Mesodermal cell (in vitro differentiated cells): ENCODE data around the gene TNFAIP3.
"Not testable (repeated sequence)": the region's sequence is repeated elsewhere in the genome, so short reads cannot be mapped to it uniquely, and the experiment has no call there.

Experiments used
- H3K27ac ChIP-seq: 2 replicates; pipeline ENCODE4 v1.7.0; 2013; ENCODE audit warnings: mild to moderate bottlenecking, low read depth, low read length, moderate library complexity; ENCODE audit not compliant: severe bottlenecking
- H3K36me3 ChIP-seq: 2 replicates; pipeline ENCODE4 v1.7.1; 2013; ENCODE audit warnings: mild to moderate bottlenecking, low read length, moderate library complexity; ENCODE audit not compliant: control insufficient read depth, insufficient read depth
- H3K4me1 ChIP-seq: one replicate; pipeline ENCODE4 v1.7.1; 2013; ENCODE audit warnings: mild to moderate bottlenecking, low read length; ENCODE audit not compliant: insufficient read depth, control insufficient read depth, poor library complexity, severe bottlenecking
- H3K4me3 ChIP-seq: 2 replicates; pipeline ENCODE4 v1.7.0; 2013; ENCODE audit warnings: low read length, control low read depth, mild to moderate bottlenecking; ENCODE audit not compliant: insufficient read depth, poor library complexity, severe bottlenecking; ENCODE audit errors: extremely low read depth
- H3K9me3 ChIP-seq: 2 replicates; pipeline ENCODE4 v1.7.1; 2013; ENCODE audit warnings: mild to moderate bottlenecking, low read length, moderate library complexity; ENCODE audit not compliant: control insufficient read depth
- WGBS, 2 experiments: methylation state at CpG; one replicate each; pipeline ENCODE4 v1.1.5; 2013; ENCODE audit warnings: missing lambda C conversion rate in 2 of 2; ENCODE audit not compliant: insufficient coverage in 2 of 2; 5-methylcytosine and 5-hydroxymethylcytosine counted together

TNFAIP3 gene

GRCh38 chr6:137879299-137879698, 12.2 kb downstream of the TNFAIP3 start:
- H3K27ac ChIP-seq, result no peak overlapping the region
- H3K4me3 ChIP-seq, result no peak overlapping the region
- peaks cover 83% of the 10 kb centered on the region for H3K36me3 ChIP-seq
- peaks cover 17% of the 10 kb centered on the region for H3K4me1 ChIP-seq
- H3K9me3 ChIP-seq, result no peaks in the 10 kb centered on the region
- 50 to 65% methylated on average over 7 of the region's 7 CpGs for WGBS, 2 experiments

- H3K4me1 ChIP-seq, result peaks cover 17% of the 10 kb centered on the region
- no peaks in the 10 kb centered on the region for H3K9me3 ChIP-seq
- H3K27ac ChIP-seq, result no peak overlapping the region
- 76 to 79% methylated on average over 6 to 10 of the region's 13 CpGs for WGBS, 2 experiments
- H3K4me3 ChIP-seq, result no peak overlapping the region
- peaks cover 75% of the 10 kb centered on the region for H3K36me3 ChIP-seq
Measured at GRCh38 chr6:137879885-137880745, 13.1 kb downstream of the TNFAIP3 start.

- 92 to 98% methylated on average over 19 to 20 of the region's 21 CpGs for WGBS, 2 experiments
- Histone ChIP-seq H3K4me3 (no peak overlapping the region), H3K4me1 (peaks cover 14% of the 10 kb centered on the region), H3K9me3 (no peaks in the 10 kb centered on the region), H3K27ac (no peak overlapping the region), H3K36me3 (peaks cover 66% of the 10 kb centered on the region)
Measured at GRCh38 chr6:137880746-137881521, 13.9 kb downstream of the TNFAIP3 start.

- no peaks in the 10 kb centered on the region for H3K9me3 ChIP-seq
- no peak overlapping the region for H3K27ac ChIP-seq
- WGBS, 2 experiments, result 89 to 95% methylated on average over 6 to 7 of the region's 9 CpGs
- no peak overlapping the region for H3K4me3 ChIP-seq
- peaks cover 61% of the 10 kb centered on the region for H3K36me3 ChIP-seq
- H3K4me1 ChIP-seq, result peaks cover 14% of the 10 kb centered on the region
Measured at GRCh38 chr6:137881522-137881886, 14.4 kb downstream of the TNFAIP3 start.

GRCh38 chr6:137882225-137882961, 15.3 kb downstream of the TNFAIP3 start:
- no peak overlapping the region for H3K27ac ChIP-seq
- no peaks in the 10 kb centered on the region for H3K9me3 ChIP-seq
- no CpG with 5 or more reads among the region's 2 CpGs for WGBS, 2 experiments
- H3K4me1 ChIP-seq, result peaks cover 14% of the 10 kb centered on the region
- H3K4me3 ChIP-seq, result no peak overlapping the region
- H3K36me3 ChIP-seq, result peaks cover 52% of the 10 kb centered on the region

GRCh38 chr6:137883400-137884148, 16.5 kb downstream of the TNFAIP3 start:
- Histone ChIP-seq H3K4me3 (no peak overlapping the region), H3K36me3 (peaks cover 40% of the 10 kb centered on the region), H3K9me3 (no peaks in the 10 kb centered on the region), H3K4me1 (peaks cover 13% of the 10 kb centered on the region), H3K27ac (peak overlapping the region; percentile 45)
- WGBS, 2 experiments, result 85 to 86% methylated on average over 3 to 4 of the region's 7 CpGs

GRCh38 chr6:137884149-137884909, 17.3 kb downstream of the TNFAIP3 start:
- Histone ChIP-seq H3K36me3 (peaks cover 32% of the 10 kb centered on the region), H3K4me3 (no peak overlapping the region), H3K9me3 (no peaks in the 10 kb centered on the region), H3K27ac (no peak overlapping the region), H3K4me1 (peaks cover 9% of the 10 kb centered on the region)
- WGBS, 2 experiments, result 80% methylated on average over 1 of the region's 5 CpGs; no CpG with 5 or more reads in 1 of the 2 experiments

GRCh38 chr6:137884910-137885229, 17.8 kb downstream of the TNFAIP3 start:
- H3K9me3 ChIP-seq, H3K4me1 ChIP-seq, H3K27ac ChIP-seq, H3K4me3 ChIP-seq: not testable (repeated sequence)
- H3K36me3 ChIP-seq, result peaks cover 27% of the 10 kb centered on the region

DNA sequence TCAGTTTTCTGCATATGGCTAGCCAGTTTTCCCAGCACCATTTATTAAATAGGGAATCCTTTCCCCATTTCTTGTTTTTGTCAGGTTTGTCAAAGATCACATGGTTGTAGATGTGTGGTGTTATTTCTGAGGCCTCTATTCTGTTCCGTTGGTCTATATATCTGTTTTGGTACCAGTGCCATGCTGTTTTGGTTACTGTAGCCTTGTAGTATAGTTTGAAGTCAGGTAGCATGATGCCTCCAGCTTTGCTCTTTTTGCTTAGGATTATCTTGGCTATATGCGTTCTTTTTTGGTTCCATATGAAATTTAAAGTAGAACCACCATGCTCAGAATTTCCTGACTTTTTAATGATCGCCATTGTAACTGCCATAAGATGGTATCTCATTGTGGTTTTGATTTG, 19.2 kb downstream of the TNFAIP3 start:
- Histone ChIP-seq H3K4me1 (peaks cover 11% of the 10 kb centered on the region), H3K36me3 (peaks cover 13% of the 10 kb centered on the region)
- 100% methylated on average over 1 to 2 of the region's 3 CpGs for WGBS, 2 experiments
- H3K9me3 ChIP-seq, H3K4me3 ChIP-seq, H3K27ac ChIP-seq: not testable (repeated sequence)
